Measurements from ENCODE around the gene CFAP251. TPM values are rescaled to one million over a fixed set of nuclear protein-coding genes. Genes with fewer than 3 reads are reported as not detected.
"Not testable (repeated sequence)": the region's sequence is repeated elsewhere in the genome, so short reads cannot be mapped to it uniquely, and the experiment has no call there.

The CFAP251 gene
- polyA plus RNA-seq, 1 donor from 2014 or later = 4.0 TPM

- Histone ChIP-seq H3K79me2 (replicated peaks; ENCODE audit: insufficient read depth, low read length) (no peaks in the 10 kb centered on the region), H3K27me3 (ENCODE audit: insufficient read depth, low read depth, low read length) (no peaks in the 10 kb centered on the region), H3K4me2 (ENCODE audit: low read length) (no peak overlapping the region), H3K9me2 (ENCODE audit: insufficient read depth, low read length) (no peaks in the 10 kb centered on the region), H3K9ac (ENCODE audit: low read length) (no peak overlapping the region), H4K20me1 (ENCODE audit: insufficient read depth) (no peaks in the 10 kb centered on the region), H2AFZ (ENCODE audit: low read depth, low read length) (no peak overlapping the region), H3K9me3 (ENCODE audit: low read length) (no peaks in the 10 kb centered on the region), H3K4me3 (ENCODE audit: low read length) (no peak overlapping the region), H3K27ac (ENCODE audit: low read length) (no peak overlapping the region), H3K36me3 (ENCODE audit: insufficient read depth, low read length) (no peaks in the 10 kb centered on the region), H3F3A (ENCODE audit: insufficient read depth, low read length, poor library complexity, severe bottlenecking) (no peaks in the 10 kb centered on the region)
- TF ChIP-seq POLR2AphosphoS5 (IDR thresholded peaks at IDR 0.05) (no peak), EZH2 (IDR thresholded peaks at IDR 0.05; ENCODE audit: borderline replicate concordance, insufficient read depth, low read length, poor library complexity, severe bottlenecking) (no peak), SMC3 (conservative IDR thresholded peaks at IDR 0.05; ENCODE audit: poor library complexity) (no peak), TAF1 (IDR thresholded peaks at IDR 0.05; ENCODE audit: low read depth) (no peak), EP300 (conservative IDR thresholded peaks at IDR 0.05; ENCODE audit: poor library complexity, severe bottlenecking) (no peak), RAD21 (conservative IDR thresholded peaks at IDR 0.05) (no peak), CTCF (IDR thresholded peaks at IDR 0.05; ENCODE audit: poor library complexity, severe bottlenecking) (no peak), MXI1 (conservative IDR thresholded peaks at IDR 0.05; ENCODE audit: poor library complexity, severe bottlenecking) (no peak), REST (IDR thresholded peaks at IDR 0.05; ENCODE audit: borderline replicate concordance) (no peak)
Observed at GRCh38 chr12:121875582-121875981, 42.8 kb upstream of the CFAP251 start.

- H2AFZ ChIP-seq (ENCODE audit: low read depth, low read length); H4K20me1 ChIP-seq (ENCODE audit: insufficient read depth); H3K27ac ChIP-seq (ENCODE audit: low read length); H3K9ac ChIP-seq (ENCODE audit: low read length); H3K27me3 ChIP-seq (ENCODE audit: insufficient read depth, low read depth, low read length); H3K4me2 ChIP-seq (ENCODE audit: low read length); H3K79me2 ChIP-seq (replicated peaks; ENCODE audit: insufficient read depth, low read length); H3K9me3 ChIP-seq (ENCODE audit: low read length); H3K9me2 ChIP-seq (ENCODE audit: insufficient read depth, low read length); H3K4me3 ChIP-seq (ENCODE audit: low read length); H3K36me3 ChIP-seq (ENCODE audit: insufficient read depth, low read length); H3F3A ChIP-seq (ENCODE audit: insufficient read depth, low read length, poor library complexity, severe bottlenecking): not testable (repeated sequence)
Observed at GRCh38 chr12:121876080-121876447, 42.3 kb upstream of the CFAP251 start.

- Histone ChIP-seq H3K27me3 (ENCODE audit: insufficient read depth, low read depth, low read length) (no peaks in the 10 kb centered on the region), H3K27ac (ENCODE audit: low read length) (no peak overlapping the region), H3K79me2 (replicated peaks; ENCODE audit: insufficient read depth, low read length) (no peaks in the 10 kb centered on the region), H3K4me3 (ENCODE audit: low read length) (no peak overlapping the region), H2AFZ (ENCODE audit: low read depth, low read length) (no peak overlapping the region), H4K20me1 (ENCODE audit: insufficient read depth) (no peaks in the 10 kb centered on the region), H3K9ac (ENCODE audit: low read length) (no peak overlapping the region), H3K36me3 (ENCODE audit: insufficient read depth, low read length) (no peaks in the 10 kb centered on the region), H3K9me2 (ENCODE audit: insufficient read depth, low read length) (no peaks in the 10 kb centered on the region), H3F3A (ENCODE audit: insufficient read depth, low read length, poor library complexity, severe bottlenecking) (no peaks in the 10 kb centered on the region), H3K4me2 (ENCODE audit: low read length) (no peak overlapping the region), H3K9me3 (ENCODE audit: low read length) (no peaks in the 10 kb centered on the region)
- TF ChIP-seq REST (IDR thresholded peaks at IDR 0.05; ENCODE audit: borderline replicate concordance) = no peak
- TF ChIP-seq CTCF (IDR thresholded peaks at IDR 0.05; ENCODE audit: poor library complexity, severe bottlenecking) = no peak
- no peak for TF ChIP-seq EZH2 (IDR thresholded peaks at IDR 0.05; ENCODE audit: borderline replicate concordance, insufficient read depth, low read length, poor library complexity, severe bottlenecking)
- TF ChIP-seq TAF1 (IDR thresholded peaks at IDR 0.05; ENCODE audit: low read depth) = no peak
- TF ChIP-seq RAD21 (conservative IDR thresholded peaks at IDR 0.05) = no peak
- no peak for TF ChIP-seq EP300 (conservative IDR thresholded peaks at IDR 0.05; ENCODE audit: poor library complexity, severe bottlenecking)
- no peak for TF ChIP-seq SMC3 (conservative IDR thresholded peaks at IDR 0.05; ENCODE audit: poor library complexity)
- no peak for TF ChIP-seq MXI1 (conservative IDR thresholded peaks at IDR 0.05; ENCODE audit: poor library complexity, severe bottlenecking)
- no peak for TF ChIP-seq POLR2AphosphoS5 (IDR thresholded peaks at IDR 0.05)
Observed at GRCh38 chr12:121883315-121883660, 35.1 kb upstream of the CFAP251 start.
